Measurements from ENCODE around the gene AGFG2.
"Not testable (repeated sequence)": the region's sequence is repeated elsewhere in the genome, so short reads cannot be mapped to it uniquely, and the experiment has no call there.

AGFG2 gene

GRCh38 chr7:100538654-100539435, at the start of gene AGFG2:
Gene AGFG2 (plus strand): TSS chr7:100539203. CDS start chr7:100539347, 144 bp downstream.
- DNase-seq = peak; percentile 95 to 100

- DNase-seq = peak in 1 of 2 experiments; percentile 2
Observed at GRCh38 chr7:100489824-100490223, 49.2 kb upstream of the AGFG2 start.

- DNase-seq = no peak
Observed at GRCh38 chr7:100490483-100491191, 48.4 kb upstream of the AGFG2 start.

GRCh38 chr7:100491192-100491578, 47.8 kb upstream of the AGFG2 start:
- DNase-seq = no peak

GRCh38 chr7:100492738-100493475, 46.1 kb upstream of the AGFG2 start:
- DNase-seq = no peak

GRCh38 chr7:100493476-100494264, 45.3 kb upstream of the AGFG2 start:
- no peak for DNase-seq

GRCh38 chr7:100496509-100496908, 42.5 kb upstream of the AGFG2 start:
- DNase-seq = no peak

GRCh38 chr7:100500743-100501142, 38.3 kb upstream of the AGFG2 start:
- DNase-seq = not testable (repeated sequence)

GRCh38 chr7:100504031-100504430, 35.0 kb upstream of the AGFG2 start:
- not testable (repeated sequence) for DNase-seq

GRCh38 chr7:100504887-100505611, 34.0 kb upstream of the AGFG2 start:
- no peak for DNase-seq

- no peak for DNase-seq
Observed at GRCh38 chr7:100506356-100506923, 32.6 kb upstream of the AGFG2 start.

- no peak for DNase-seq
Observed at GRCh38 chr7:100509231-100509630, 29.8 kb upstream of the AGFG2 start.

GRCh38 chr7:100510437-100511239, 28.4 kb upstream of the AGFG2 start:
- no peak for DNase-seq

- DNase-seq = no peak
Observed at GRCh38 chr7:100513212-100513810, 25.7 kb upstream of the AGFG2 start.

- no peak for DNase-seq
Observed at GRCh38 chr7:100515072-100515532, 23.9 kb upstream of the AGFG2 start.

GRCh38 chr7:100516135-100516812, 22.7 kb upstream of the AGFG2 start:
- DNase-seq = no peak

GRCh38 chr7:100517305-100517704, 21.7 kb upstream of the AGFG2 start:
- no peak for DNase-seq

- DNase-seq = no peak
Observed at GRCh38 chr7:100519580-100519979, 19.4 kb upstream of the AGFG2 start.

GRCh38 chr7:100520138-100520537, 18.9 kb upstream of the AGFG2 start:
- DNase-seq = no peak

GRCh38 chr7:100521076-100521475, 17.9 kb upstream of the AGFG2 start:
- no peak for DNase-seq

Data from cerebellar nuclear complex (tissue), 1 donor.